CD4-positive, alpha-beta T cell treated with Interferon alpha-2 for 1 hour (primary cell): ENCODE results near the gene RAB36.

Source experiments
- DNase-seq, 2 donors: peaks; one replicate each; pipeline ENCODE4 v3.0.0-alpha.2; 2020 to 2022

RAB36 gene

DNA sequence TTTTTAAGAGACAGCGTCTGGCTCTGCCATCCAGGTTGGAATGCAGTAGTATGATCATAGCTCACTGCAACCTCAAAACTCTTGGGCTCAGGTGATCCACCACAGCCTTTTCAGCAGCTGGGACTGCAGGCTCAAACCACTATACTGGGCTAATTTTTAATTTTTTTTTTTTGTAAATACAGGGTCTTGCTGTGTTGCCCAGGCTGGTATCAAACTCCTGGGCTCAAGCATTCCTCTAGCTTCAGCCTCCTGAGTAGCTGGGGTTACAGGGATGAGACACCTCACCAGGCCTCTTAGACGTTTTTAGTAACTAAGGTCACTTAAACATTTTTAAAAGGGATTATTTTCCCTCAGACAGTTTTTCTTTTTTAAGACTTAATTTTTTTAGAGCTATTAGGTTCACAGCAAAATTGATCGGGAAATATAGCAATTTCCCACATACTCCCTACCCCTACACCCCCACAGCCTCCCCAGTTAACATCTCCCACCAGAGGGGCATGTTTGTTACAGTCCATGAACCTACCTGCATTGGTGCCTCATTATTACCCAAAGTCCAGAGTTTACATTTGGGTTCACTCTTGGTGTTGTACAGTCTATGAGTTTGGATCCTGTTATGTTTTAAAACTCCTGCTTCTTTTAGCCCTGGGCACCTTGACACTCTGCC lies 39.0 kb downstream of the RAB36 start:
- no peak for DNase-seq

DNA sequence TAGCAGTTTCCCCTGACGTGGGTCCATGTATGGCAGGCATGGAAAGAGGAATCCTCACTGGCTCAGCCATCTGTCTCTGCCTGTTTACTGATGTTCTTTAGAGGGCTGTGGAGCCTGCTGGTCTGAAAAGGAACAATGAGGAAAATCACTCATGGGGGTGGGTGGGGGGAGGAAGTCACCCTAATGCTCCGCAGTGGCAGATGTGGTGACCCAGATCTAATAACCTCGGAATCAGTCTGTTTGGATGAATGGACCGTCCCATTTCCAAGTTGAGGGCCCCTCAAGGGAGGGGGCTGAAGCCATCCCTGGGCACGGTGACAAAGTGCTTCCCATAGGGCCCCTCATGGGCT lies 39.5 kb downstream of the RAB36 start:
- DNase-seq: no peak

DNA sequence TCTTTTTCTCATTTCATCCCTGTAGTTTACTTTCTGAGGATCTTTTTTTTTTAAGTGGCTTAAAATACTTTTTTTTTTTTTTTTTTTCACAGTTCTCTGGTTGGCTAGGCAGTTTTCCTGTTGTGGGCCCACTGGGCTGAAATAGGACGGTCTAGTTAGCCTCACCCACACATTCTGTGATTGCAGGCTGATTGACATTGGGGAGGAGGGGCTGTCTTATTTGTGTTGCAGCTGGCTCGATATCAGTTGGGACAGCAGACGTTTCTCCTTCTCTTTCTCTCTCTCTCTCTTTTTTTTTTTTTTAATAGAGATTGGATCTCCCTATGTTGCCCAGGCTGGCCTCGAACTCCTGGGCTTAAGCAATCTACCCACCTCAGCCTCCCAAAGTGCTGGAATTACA lies 41.9 kb downstream of the RAB36 start:
- DNase-seq: no peak

DNA sequence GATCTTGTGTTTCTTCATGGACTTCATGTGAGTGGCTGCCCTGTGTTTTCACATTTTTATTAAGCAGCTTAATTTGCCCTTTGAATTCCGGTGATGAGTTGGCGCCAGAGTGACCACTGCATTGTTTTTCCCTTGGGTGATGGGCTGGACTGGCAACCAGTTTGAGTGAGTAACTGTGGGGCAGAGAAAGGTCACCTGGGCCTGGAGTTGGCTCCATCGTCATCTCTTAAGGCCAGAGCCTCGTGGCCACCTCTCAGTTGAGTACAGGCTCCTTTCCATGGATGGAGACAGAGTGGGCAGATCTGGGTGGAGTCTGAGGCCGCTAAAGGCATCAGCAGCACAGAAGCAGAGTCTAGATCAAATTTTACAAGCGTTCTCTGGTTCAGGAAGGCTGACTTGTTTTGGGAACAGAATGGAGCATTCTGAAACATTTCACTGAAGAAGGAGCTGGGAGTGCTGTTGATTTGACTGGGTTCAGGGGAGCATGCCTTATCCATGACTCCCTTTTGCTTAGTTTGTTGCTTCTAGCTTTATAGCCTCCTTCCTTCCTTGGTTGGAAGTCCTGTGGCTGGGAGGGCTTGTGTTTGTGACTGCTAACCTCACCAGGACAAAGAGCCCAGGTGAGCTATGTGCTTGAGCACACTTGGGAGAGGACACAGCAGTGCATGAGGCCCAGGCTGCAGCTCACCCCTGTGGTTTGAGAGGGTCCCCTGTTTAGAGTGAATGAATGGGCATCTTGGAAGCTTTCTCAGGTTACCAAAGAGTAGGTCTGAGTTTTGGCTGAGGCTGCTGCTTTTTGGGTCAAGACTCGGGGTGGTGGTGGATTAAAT lies 42.8 kb downstream of the RAB36 start:
- no peak for DNase-seq

DNA sequence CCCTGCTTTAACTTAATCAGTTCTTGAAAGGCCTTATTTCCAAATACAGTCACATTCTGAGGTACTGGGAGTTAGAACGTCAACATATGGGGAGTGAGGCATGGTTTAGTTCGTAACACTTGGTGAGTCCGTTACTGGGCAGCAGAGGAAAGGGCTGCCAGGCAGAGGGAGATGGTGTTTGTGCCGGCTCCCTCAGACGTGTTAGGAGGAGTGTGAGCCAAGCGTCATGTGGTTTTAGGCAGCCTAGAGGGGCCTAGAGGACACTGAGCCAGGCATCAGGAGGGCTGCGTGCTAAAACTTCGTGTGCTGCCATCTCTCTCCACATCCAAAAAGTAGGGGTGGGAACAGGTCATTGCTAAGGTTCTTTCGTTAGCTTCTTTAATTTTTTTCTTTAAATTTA lies 45.2 kb downstream of the RAB36 start:
- no peak for DNase-seq

DNA sequence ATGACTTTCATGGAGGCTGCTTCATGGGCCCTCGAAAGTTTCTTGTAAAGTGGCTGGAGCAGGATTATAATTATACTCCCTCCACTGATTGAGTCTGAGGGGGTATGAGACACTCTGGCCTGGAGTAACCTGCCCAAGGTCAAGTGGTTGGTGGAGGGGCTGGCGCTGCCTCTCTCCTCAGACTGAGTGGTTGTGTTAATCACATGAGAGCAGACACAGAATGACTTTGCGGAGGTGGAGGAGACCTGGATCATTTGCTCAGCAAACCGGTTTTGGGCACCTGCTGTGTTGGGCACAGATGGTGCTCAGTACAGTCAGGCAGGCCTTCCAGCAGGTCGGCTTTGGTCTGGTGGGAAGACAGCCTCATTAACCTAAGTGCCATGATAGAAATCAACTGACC lies 46.9 kb downstream of the RAB36 start:
- DNase-seq: no peak

DNA sequence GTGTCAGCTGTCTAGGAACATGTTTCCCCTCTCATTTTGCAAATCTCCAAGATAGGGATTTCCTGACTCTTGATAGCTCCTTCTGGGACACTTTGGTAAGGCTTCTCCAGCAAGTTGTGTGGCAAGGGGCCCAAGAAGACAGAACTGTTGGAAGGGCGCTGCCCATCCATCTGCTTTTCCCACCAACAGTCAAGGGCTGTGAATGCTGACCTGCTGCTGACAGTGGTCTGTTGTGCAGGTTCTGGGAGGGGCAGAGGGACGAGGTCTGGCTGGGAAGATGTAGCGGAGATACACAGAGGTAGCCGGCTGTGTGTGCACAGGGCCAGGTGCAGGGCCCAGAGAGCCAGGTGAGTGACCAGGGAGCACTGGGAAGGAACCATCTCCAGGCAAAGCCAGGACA lies 47.3 kb downstream of the RAB36 start:
- DNase-seq: no peak

DNA sequence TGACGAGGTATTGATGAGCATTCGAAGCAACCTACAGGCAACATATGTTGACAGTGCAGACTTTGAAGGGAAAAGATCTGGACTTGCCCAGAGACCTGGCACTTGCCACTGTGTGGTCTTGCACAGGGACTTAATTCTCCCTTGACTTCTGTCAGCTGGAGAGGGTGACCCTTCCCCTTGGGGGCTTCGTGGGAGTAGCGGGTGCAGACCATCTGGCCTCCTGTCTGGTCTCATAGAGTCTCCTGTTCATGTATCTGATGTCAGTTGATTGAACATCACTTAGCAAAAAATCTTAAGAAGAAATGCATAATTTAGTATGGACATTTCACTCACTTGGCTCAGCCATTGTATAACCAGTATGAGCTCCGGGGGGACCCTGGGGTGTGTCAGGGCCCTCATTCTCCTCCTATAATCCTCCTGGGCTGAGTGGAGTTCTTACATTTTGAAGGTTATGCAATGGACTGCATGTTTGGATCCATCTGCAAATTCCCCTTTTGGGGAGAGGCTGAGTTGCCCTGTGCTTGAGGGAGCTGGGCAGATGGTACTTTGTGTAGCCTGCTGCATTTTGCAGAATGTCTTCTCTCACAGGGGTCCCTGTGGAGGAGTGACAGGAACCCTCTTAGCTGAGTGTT lies 48.0 kb downstream of the RAB36 start:
- no peak for DNase-seq

DNA sequence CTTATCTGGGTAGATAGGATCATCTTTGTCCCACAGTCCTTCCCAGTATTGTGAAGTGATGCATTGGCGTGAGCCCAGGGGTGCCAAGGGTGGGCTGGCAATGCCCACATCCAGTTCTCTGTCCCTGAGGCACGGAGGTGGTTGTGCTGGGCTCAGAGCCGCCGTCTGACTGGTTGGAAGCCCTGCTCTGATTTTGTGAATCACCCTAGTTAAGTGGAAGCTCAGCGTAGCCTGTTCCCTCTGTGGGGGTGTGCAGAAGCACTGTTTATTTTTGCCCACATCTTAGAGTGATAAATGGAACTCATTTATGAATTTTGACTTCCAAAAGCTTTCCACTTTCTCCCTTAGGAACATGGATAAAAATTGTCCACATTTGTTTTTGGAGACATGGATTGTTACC lies 48.6 kb downstream of the RAB36 start:
- no peak for DNase-seq

DNA sequence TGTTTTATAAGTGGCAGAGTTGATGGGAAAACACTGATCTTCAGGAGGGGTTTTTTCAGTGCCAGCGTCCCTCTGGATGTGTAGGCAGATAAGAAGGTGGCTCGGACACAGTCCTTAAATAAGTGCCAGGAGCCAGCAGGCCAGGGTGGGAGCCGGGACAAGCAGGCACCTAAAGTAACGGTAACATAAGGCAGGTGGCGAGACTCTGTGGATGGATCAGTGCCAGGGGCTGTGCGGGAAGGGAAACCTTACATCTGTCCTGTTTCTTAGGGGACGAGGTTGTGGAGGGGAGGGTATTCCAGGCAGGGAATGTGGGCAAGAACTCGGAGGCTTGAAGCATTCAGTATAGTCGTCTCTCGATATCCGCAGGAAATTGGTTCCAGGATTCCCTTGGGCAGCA lies 50.9 kb downstream of the RAB36 start:
- no peak for DNase-seq

DNA sequence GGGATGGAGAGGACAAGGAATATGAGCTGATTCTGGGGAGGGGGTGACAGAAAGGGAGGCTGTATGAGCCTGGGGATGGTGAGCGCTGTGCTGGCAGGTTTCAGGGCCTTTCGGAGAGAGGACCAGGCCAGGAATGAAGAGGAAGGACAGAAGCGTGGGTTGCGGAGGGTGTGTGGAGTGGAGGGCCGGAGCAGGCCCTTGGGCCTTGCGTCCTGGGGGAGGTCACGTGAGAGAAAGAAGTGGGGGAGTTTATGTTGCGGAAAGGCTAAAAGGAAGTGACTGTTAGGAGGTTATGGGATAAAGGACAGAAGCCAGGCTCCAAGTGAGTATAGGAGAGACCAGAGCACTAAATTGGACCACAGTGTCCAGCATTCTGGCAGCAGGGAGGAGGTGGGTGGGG lies 52.6 kb downstream of the RAB36 start:
- DNase-seq: no peak

DNA sequence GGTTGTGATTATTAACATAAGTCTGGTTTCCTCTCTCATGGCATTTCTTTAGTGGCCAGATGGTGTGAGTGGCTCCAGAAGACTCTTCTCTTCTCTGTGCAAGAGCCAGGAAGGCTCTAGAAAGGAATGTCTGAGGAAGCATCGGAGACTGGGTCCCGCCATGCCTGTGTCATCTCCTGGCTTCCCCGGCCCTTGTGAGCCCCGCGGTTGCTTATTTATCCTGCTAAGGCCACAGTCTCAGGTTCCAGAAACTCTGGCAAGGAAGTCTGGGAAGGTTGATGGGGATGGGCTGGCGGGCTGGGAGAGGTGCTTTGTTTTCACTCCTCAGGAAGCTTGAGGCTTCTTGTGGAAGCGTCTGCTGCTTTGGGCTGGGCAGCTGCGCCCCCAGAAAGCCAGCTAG lies 53.9 kb downstream of the RAB36 start:
- no peak for DNase-seq

DNA sequence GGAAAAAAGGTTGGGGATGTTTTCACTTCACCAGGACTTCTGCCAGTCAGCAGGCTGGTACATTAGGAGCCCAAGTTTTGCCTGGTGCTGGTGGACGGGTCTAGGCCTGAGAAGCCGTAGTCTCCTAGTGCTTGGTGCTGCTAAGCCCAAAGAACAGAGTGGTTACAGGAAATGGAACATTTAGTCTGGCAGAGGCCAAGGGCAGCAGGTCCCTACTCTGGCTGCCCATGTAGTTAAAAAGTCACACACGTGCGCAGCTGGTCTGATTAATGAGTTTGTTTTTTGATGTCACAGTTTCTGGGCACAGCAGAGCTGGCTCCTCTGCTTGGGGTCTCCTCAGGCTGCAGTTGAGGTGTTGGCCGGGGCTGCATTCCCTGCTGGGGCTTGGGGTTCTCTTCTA lies 55.6 kb downstream of the RAB36 start:
- no peak for DNase-seq

DNA sequence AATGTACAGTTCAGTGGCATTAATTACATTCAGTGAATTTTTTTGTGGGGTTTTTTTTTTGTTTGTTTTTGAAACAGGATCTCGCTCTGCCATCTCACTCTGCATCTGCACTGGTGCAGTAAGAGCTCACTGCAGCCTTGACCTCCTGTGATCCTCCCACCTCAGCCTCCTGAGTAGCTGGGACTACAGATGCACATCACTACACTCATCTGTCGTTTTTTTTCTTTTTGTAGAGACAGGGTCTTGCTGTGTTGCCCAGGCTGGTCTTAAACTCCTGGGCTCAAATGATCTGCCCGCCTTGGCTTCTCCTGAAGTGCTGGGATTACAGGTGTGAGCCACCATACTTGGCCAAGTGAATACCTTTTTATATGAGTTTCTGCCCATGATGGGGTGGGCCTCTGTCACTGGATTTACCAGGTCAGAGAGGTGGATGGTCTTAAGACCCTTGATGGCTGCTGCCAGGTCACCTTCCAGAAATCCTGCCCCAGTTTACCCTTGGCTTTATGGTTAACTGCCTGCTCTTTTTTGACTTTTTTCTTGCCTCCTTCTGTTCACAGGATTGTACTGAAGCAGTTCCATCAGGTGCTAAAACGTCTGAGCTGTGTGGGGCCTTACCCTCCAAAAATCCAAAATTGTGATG lies 57.7 kb downstream of the RAB36 start:
- no peak for DNase-seq

DNA sequence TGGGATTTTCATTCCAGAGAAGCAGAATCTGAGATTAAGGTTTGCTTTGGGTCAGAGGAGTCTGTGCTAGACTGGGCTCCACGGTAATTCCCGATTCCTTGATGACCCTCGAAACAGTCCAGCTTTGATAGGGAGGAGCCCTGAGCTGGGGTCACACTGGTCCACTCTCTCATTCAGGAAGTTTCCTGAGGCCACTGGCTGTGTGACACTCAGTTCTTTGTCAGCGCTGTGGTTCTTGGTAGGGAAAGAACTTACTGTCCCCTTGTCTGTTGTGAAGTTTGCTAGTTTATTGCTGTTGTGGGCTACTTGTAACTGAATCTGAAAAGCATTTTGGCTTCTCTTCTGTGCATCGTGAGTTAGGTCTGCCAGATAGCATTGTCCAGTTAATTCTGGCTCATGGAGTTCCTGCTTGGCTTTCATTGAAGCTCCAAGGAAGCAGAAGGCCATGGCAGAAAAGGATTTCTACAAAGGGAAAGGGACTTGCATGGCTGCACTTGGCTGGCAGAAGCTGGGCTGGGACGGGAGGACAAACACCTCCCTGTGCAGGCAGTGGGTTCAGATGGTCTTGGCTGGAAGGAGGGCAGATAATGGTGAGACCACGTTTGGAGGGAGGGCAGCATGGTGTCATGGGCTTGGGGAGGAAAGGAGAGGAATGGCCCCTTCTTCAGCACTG lies 58.3 kb downstream of the RAB36 start:
- DNase-seq: no peak

DNA sequence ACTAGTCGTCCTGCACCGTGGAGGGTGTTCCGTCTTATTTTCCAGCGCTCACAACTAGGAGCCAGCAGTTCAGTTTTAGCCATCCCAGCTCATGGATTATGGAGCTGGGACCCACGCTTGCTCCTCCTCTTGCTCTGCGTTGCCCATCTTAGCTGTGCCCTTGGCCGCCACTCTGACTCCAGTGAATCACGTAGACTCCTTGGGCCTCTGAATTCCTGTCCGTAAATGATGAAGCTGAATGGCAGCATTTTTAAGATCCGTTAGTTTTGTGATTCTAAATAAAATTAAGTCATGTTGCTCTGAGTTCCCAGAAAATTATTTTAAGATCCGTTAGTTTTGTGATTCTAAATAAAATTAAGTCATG lies 58.8 kb downstream of the RAB36 start:
- DNase-seq: no peak

DNA sequence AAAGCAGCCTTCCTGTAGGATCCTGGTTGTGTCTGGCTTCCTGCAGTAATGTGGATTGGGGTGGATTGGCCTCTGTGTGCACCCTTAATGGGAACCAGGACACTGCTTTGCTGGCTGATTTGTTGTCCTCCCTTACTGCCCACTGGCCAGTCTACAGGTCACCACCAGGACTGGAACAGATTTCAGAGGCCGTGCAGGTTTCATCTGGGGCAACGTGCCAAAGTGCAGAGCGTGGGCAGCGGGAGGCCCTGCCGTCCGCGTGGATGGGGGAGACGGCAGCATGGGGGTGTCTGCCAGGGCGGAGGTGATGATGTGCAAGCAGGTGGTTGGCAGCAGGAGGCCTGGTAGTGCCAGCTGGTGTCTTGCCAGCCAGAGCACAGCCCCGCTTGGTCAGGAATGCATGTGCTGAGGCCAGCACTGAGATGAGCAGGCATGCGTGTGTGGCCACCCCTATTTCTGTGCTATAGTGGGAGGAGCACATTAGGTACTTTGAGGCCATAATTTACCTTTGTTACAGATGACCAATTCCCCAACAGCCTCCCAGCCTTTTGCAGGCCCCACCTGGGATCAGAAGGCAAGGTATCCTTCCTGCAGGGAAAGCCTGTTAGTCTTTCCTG lies 59.4 kb downstream of the RAB36 start:
- DNase-seq: no peak

DNA sequence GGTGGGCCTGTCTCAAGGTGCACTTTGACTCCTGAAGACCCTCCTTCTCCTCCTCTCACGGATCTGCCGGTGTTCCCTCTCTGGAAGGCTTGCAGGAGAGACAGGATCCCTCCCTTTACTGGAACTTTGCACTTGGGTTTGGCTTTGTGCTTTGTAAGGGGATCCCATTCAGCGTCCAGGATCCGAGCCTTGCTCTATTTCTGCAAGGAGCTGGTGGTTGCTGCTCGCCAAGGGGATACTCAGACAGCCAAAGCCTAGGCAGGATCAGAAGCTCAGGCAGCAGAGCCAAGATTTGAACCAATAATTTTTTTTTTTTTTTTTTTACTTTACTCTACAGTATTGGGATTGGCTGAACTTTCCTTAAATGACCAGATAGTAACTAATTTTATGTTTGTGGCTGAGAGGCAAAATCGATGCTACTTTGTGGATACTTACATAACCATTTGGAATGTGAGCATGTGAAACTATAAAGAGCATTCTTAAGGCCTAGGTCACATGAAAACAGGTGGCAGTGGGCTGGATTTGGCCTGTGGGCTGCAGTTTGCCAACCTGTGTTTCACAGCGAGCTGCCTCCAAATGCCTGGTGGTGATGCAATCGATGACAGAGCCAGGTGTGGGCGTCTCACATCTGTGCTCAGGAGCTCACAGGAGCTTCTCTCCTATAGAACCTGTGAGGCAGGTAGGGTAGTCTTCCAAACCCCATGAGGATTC lies 60.2 kb downstream of the RAB36 start:
- DNase-seq: no peak

DNA sequence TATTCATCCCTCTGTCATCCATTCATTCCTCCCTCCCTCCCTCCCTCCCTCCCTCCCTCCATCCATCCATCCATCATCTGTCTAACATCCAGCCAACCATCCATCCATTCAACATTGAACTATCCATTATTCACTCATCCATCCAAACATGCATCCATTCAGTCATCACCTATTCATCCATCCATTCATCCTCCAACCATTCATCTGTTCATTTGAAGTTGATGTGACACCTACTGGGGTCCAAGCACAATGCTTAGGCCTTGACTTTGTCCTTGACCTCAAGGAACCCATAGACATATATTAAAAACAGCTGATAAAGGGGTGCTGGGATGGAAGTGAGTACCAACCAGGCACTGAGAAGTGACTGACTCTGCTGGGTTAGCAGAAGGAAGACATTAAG lies 61.6 kb downstream of the RAB36 start:
- no peak for DNase-seq

DNA sequence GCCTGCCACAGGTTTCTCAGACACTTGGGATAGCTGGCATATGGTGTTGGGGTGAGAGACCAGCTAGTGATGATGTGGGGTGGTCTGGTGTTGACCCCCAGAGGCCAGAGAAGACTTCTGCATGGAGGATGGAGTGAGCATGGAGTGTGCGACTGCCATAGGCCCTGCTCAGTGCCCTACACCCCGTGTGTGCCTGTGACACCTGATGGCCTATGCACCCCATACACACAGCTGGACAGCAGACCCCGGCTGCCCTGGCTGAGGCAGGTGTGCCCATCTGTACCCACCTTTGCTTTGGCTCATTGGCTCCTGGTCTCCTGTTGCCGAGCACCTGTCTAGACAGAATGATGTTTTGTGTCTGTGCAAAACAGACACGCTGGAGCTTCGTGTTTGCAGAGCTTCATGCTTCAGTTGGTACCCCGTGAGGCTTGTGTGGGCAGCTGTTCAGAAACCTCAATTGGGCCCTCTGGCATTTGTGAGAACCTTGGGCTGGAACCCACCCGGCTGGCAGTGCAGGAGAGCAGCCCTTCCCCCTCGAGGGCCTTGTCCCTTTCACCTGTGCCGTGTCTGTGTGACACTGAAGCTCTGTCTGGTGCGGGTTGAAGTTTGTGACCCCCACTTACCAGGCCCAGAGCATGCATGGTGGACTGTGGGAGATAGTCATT lies 62.6 kb downstream of the RAB36 start:
- no peak for DNase-seq

DNA sequence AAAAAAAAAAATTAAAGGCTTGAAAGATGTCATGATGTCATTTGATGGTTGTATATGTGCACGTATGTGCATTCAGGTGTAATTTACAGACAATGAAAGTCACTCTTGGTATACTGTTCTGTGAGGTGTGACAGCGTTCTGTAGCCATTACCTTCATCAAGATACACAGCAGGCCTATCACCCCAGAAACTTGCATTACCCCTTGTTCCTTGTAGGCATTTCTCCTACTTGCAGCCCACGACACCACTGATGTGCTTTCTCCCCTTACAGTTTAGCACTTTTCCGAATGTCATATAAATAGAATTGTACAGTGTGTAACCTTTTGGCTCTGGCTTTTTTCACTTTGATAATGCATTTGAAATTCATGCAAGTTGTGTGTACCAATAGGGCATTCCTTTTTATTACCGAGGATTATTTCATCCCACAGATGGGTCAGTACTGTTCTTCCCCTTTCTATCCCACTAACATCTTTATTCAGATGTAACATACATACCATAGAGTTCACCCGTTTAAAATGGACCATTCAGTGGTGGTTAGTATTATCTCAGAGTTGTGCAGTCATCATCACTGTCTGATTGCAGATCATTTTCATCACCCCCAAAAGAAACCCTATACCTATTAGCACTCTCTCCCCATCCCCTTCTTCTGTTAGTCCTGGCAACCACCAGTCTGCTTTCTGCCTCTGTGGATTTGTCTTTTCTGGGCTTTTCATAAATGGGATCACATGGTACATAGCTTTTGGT lies 65.3 kb downstream of the RAB36 start:
- no peak for DNase-seq
